K562 (cell line): Measurements from ENCODE around the gene CPED1. TPM values are rescaled to one million over a fixed set of nuclear protein-coding genes. Genes with fewer than 3 reads are reported as not detected.

ENCODE experiments used
- AFF1 ChIP-seq, 2 experiments: fragments of 450-650 bp; IDR thresholded peaks; 2 replicates each; pipeline ENCODE4 v1.6.1; 2018; ENCODE audit warnings: mild to moderate bottlenecking in 2 of 2, low read depth in 1 of 2; ENCODE audit not compliant: partially characterized antibody in 2 of 2
- BCOR ChIP-seq: fragments of 450-650 bp; IDR thresholded peaks from 2 replicates; pipeline ENCODE4 v1.6.1; 2016
- ESRRB ChIP-seq: fragments of 250-450 bp; sonication (Bioruptor Pico); IDR thresholded peaks from 2 replicates; pipeline ENCODE4 v1.5.0; 2020; ENCODE audit warnings: mild to moderate bottlenecking, moderate library complexity, borderline replicate concordance
- HDAC8 ChIP-seq: fragments of 450-650 bp; IDR thresholded peaks from 2 replicates; pipeline ENCODE4 v1.6.1; 2016; ENCODE audit warnings: mild to moderate bottlenecking, missing genetic modification characterization, moderate library complexity, missing compliant biosample characterization
- HEY1 ChIP-seq: fragments of 250-450 bp; sonication (Bioruptor Pico); IDR thresholded peaks from 2 replicates; pipeline ENCODE4 v1.5.0; 2020; ENCODE audit warnings: mild to moderate bottlenecking, moderate library complexity, borderline replicate concordance
- LARP7 ChIP-seq: fragments of 450-650 bp; IDR thresholded peaks from 2 replicates; pipeline ENCODE4 v1.6.1; 2016
- MEF2D ChIP-seq: conservative IDR thresholded peaks from 2 replicates; pipeline ENCODE4 v1.6.1; 2016; ENCODE audit warnings: low read depth, missing genetic modification characterization, missing compliant biosample characterization
- MXI1 ChIP-seq: IDR thresholded peaks from 2 replicates; pipeline ENCODE4 v1.6.1; 2011; ENCODE audit warnings: low read depth, mild to moderate bottlenecking, improper control_type of control experiment, low read length
- PCBP1 ChIP-seq: fragments of 200-400 bp; formaldehyde crosslinking; IDR thresholded peaks from 2 replicates; pipeline ENCODE4 v1.6.1; 2018; ENCODE audit warnings: mild to moderate bottlenecking, low read depth, low read length; ENCODE audit not compliant: poor library complexity, severe bottlenecking
- PHB2 ChIP-seq: fragments of 450-650 bp; IDR thresholded peaks from 2 replicates; pipeline ENCODE4 v1.6.1; 2017; ENCODE audit warnings: low read depth
- PHTF2 ChIP-seq: fragments of 250-450 bp; sonication (Bioruptor Pico); IDR thresholded peaks from 2 replicates; pipeline ENCODE4 v1.5.0; 2021; ENCODE audit warnings: mild to moderate bottlenecking
- RBBP5 ChIP-seq: fragments of 200-600 bp; sonication (generic); IDR thresholded peaks from 2 replicates; pipeline ENCODE4 v1.6.1; 2012; ENCODE audit warnings: borderline replicate concordance, mild to moderate bottlenecking, low read length, control low read depth, inconsistent platforms; ENCODE audit not compliant: insufficient read depth, poor library complexity, severe bottlenecking
- SMAD1 ChIP-seq: fragments of 150-350 bp; IDR thresholded peaks from 2 replicates; pipeline ENCODE4 v1.6.1; 2014; ENCODE audit warnings: low read length, low read depth; ENCODE audit not compliant: partially characterized antibody
- STAT5A ChIP-seq: IDR thresholded peaks from 2 replicates; pipeline ENCODE4 v1.6.1; 2012; ENCODE audit warnings: low read length, inconsistent platforms, borderline replicate concordance
- TCF7L2 ChIP-seq: fragments of 150-350 bp; IDR thresholded peaks from 2 replicates; pipeline ENCODE4 v1.6.1; 2016; ENCODE audit warnings: low read depth, mild to moderate bottlenecking, low read length, moderate library complexity
- ZBTB12 ChIP-seq: fragments of 250-450 bp; sonication (Bioruptor Pico); IDR thresholded peaks from 2 replicates; pipeline ENCODE4 v1.4.0; 2020
- ZBTB17 ChIP-seq: fragments of 450-650 bp; formaldehyde crosslinking; IDR thresholded peaks from 2 replicates; pipeline ENCODE4 v1.4.0; 2020; ENCODE audit warnings: mild to moderate bottlenecking
- ZNF324 ChIP-seq: fragments of 250-450 bp; sonication (Bioruptor Pico); IDR thresholded peaks from 2 replicates; pipeline ENCODE4 v1.4.0; 2020; ENCODE audit warnings: mild to moderate bottlenecking
- ZNF444 ChIP-seq: fragments of 250-450 bp; sonication (Bioruptor Pico); IDR thresholded peaks from 2 replicates; pipeline ENCODE4 v1.4.0; 2020; ENCODE audit warnings: mild to moderate bottlenecking, moderate library complexity
- ZNF584 ChIP-seq: fragments of 200-800 bp; sonication (Bioruptor generic); IDR thresholded peaks from 2 replicates; pipeline ENCODE4 v1.6.1; 2016; ENCODE audit warnings: low read depth, mild to moderate bottlenecking, missing genetic modification characterization, missing compliant biosample characterization
- ZSCAN32 ChIP-seq: fragments of 450-650 bp; formaldehyde crosslinking; IDR thresholded peaks from 2 replicates; pipeline ENCODE4 v1.4.0; 2020; ENCODE audit warnings: mild to moderate bottlenecking, moderate library complexity
- polyA plus RNA-seq, 8 experiments: library from polyadenylated mRNA; depleted of rRNA in 4 of 8; stranded (reverse) in 5 of 8; unstranded in 3 of 8; fragments of >200 nt; fragmentation: Nextera tagmentation in 2 of 8; fragmentation: Illumina TruSeq in 1 of 8; extraction: Ambion mirVana in 2 of 8; extraction: Trizol in 1 of 8; gene quantifications; 2 replicates each; pipeline versions ENCODE4 v1.2.1 to v1.2.3, GENCODE V29; 2011 to 2014; ENCODE audit warnings: inconsistent platforms in 1 of 8, missing spikeins in 1 of 8
- total RNA-seq, 7 experiments: library from RNA; depleted of rRNA in 6 of 7; stranded (reverse); fragments of >200 nt in 6 of 7; fragmentation: Illumina TruSeq in 2 of 7; extraction: Trizol in 2 of 7; gene quantifications; 2 replicates each; pipeline versions ENCODE4 v1.2.1 to v1.2.3, GENCODE V29; 2011 to 2021; ENCODE audit warnings: low replicate concordance in 1 of 7
- TF ChIP-seq, protein P1 (sequence below): fragments of 250-450 bp; sonication (Bioruptor Pico); IDR thresholded peaks from 2 replicates; pipeline ENCODE4 v1.4.0; 2020; ENCODE audit warnings: borderline replicate concordance

CPED1 gene
- total and polyA plus RNA-seq, 9 of the 15 experiments (the other 6 are each of a cell fraction or from before 2014, with no cell fraction given), result 195 to 393 (median 290) TPM

DNA sequence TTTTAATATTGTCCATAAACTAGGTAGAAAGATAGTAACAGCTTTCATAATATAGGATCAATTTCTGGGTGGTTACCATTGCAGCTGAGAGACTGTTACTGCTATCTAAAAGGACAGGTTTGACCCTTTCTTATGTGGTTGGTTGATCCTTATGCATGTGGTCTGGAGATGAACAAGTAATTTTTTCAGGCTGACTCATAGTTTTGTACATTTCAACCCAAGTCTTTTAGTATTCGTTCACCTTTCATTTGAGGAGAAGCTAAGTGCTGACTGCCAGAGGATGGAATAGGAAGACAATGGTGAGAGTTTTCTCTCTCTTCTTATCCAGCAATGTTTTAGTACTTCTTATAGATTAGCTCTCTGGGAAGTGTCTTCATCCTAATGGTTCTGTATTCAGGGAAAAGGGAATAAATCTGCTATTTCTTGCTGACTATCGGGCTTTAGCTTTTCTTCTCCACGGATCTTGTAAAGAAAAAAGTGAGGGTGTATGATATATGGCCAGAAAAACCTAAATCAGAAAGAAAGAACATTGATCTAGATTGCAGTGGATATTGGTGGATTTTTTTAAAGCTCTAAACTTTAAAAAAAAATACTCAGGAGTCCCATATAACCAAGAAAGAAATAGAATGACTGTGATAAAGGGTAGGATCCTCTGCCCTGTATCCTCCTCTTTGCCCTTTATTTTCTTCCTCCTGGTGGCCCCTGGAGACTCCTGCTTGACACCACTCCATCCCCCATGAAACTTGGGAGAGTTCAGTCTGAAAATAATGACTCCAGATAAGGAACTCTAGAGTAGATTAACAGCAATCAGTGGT lies 88.0 kb downstream of the CPED1 start (continued):
- TF ChIP-seq, protein P1, sequence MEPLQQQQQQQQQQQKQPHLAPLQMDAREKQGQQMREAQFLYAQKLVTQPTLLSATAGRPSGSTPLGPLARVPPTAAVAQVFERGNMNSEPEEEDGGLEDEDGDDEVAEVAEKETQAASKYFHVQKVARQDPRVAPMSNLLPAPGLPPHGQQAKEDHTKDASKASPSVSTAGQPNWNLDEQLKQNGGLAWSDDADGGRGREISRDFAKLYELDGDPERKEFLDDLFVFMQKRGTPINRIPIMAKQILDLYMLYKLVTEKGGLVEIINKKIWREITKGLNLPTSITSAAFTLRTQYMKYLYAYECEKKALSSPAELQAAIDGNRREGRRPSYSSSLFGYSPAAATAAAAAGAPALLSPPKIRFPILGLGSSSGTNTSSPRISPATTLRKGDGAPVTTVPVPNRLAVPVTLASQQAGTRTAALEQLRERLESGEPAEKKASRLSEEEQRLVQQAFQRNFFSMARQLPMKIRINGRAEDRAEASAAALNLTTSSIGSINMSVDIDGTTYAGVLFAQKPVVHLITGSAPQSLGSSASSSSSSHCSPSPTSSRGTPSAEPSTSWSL (CRISPR knock-in tag), result no peak
- no peak for TF ChIP-seq ZNF584 (CRISPR knock-in tag)
- TF ChIP-seq ZBTB12 (CRISPR knock-in tag), result no peak
- TF ChIP-seq ZNF324 (CRISPR knock-in tag), result no peak
- no peak for TF ChIP-seq PHTF2
- TF ChIP-seq BCOR, result peak; percentile 61; the same call in 1 of the 2 replicates
- TF ChIP-seq HDAC8 (tag), result no peak
- no peak for TF ChIP-seq ESRRB
- no peak; the same call in 1 of the 2 replicates for TF ChIP-seq ZBTB17
- TF ChIP-seq ZNF444 (CRISPR knock-in tag), result no peak
- peak; percentile 75 for TF ChIP-seq SMAD1
- no peak for TF ChIP-seq PCBP1
- peak; percentile 42 for TF ChIP-seq RBBP5
- TF ChIP-seq PHB2, result peak; percentile 63; the same call in 1 of the 2 replicates
- TF ChIP-seq STAT5A, result peak; percentile 85; the same call in 1 of the 2 replicates
- no peak for TF ChIP-seq TCF7L2
- TF ChIP-seq LARP7, result 0 out of 2 replicates have a peak, but pooled peaks have one; percentile 68
- peak; percentile 88 to 97 for TF ChIP-seq AFF1 (IDR thresholded peaks at IDR 0.05; ENCODE audit: low read depth in 1 of 2, partially characterized antibody in 2 of 2)
- peak; percentile 79 for TF ChIP-seq MXI1
- TF ChIP-seq ZSCAN32 (CRISPR knock-in tag), result peak; percentile 52; the same call in 1 of the 2 replicates
- TF ChIP-seq MEF2D (tag), result no peak
- TF ChIP-seq HEY1 (CRISPR knock-in tag), result no peak; the same call in 1 of the 2 replicates
